ELR (cell line): ENCODE data around the gene TMEM245.

ENCODE experiments used
- DNase-seq: peaks from one replicate; pipeline ENCODE4 v3.0.0-alpha.2; 2015; ENCODE audit warnings: low read depth

The TMEM245 gene

DNA sequence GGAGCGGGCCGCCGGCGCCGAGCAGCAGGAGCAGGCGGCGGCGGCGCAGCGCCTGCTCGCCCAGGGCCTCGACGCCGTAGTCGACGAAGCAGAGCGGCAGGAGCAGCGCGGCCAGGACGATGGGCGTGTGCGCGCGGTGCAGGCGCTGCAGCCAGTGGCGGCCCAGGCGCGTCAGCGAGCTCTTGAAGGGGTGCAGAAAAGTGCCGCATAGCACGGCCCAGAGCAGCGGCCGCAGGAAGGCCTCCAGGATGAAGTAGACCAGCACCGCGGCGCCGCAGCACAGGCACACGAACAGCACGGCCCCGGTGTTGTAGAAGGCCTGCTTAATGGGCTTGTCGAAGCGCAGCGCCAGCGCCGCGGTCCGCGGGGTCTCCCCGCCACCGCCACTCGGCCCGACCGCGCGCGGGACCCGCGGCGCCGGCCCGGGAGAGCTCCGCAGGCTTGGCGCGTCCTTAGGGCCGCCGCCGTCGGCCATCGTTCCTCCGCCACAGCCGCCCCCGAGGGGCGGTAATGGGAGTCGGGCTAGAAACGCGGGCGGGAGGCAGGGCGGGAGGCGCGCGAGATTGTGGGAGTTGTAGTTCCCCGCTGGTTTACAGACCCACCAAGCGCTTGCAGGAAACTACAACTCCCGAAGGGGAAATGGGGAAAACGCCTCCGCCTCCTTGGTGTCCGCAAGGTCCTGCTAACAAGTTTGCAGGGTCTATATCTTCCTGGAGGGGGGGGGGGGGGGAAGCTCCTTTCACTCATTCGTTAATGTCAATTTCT, at the start of gene TMEM245:
TMEM245 (minus strand) TSS at position 509 of the 765 bp plus-strand sequence; CDS start at position 475, 34 bp downstream.
- DNase-seq = peak; percentile 99

DNA sequence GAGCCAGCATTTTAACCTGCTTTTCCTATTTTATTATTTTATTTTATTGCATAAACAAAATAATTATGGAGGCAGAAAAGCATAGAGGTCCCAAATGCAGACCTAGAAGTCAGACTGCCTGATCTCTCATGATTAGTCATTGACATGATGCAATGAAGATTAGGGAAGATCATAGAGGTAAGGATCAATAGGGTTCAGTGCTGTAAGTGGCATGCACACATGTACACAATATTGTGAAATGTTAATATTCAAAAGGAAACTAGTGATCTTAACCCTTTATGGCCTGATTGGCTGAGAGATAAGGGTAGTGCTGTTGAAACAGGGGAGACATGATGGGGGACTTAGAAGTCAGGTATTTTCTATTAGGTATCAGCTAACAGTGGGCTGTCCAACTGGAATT, 48.4 kb upstream of the TMEM245 start:
- peak; percentile 17 for DNase-seq

DNA sequence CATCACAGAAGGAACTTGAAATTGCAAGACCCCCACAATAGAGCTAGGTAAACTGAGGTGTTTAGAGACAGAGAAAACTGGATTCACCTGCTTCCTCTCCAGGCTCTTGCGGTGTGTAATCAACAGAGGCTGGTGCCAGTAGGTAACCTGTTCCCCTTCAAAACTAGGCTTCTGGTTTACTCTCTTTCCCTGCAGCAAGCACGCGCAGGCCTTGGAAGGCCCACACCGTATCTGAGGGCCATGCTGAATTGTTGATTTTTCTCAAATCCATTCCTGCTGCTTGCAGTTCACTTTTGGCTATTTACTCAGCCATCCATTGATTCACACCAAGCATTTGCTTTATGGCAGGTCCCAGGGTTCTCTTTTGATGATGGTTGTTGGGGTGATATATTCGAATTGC, 48.0 kb upstream of the TMEM245 start:
- no peak for DNase-seq

DNA sequence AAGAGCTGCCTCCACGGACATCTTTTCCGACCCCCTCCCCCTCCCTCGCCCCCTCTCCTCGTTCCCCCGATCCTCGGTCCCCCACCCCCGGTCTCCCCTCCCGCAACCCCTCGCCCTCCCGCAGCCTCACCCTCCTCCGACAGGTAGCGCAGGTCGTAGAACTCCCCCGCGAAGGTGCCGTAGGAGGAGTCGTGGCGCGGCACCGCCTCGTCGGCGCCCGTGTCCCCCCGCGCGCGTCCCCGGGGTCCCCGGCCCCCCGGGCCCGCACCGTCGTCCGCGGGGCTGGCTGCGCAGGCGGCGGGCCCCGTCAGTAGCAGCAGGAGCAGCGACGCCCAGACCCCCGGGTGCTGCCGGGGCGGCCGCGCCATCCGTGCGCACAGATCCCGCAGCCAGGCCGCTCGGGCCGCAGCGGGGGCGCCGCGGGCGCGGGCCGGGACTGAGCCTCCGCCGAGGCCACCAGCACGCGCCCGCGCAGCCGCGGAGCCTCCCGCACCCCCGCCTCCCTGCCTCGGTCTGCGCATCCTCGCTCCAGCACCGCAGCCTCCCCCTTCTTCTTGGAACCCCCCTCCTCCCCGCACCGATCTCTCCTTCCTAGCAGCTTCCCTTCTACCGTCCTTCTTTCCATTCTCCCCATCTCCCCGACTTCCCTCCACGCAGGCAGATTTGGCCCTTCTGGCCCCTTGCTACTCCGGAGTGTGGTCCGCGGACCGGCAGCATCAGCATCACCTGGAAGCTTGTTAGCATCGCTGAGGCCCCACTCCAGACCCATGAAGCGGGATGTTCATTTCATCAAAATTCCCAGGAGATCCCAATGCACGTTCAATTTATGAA, 47.2 kb upstream of the TMEM245 start, which contains the start of gene FRRS1L:
FRRS1L (minus strand) TSS at position 479 of the 831 bp plus-strand sequence; CDS start at position 368, 111 bp downstream.
- DNase-seq = no peak

DNA sequence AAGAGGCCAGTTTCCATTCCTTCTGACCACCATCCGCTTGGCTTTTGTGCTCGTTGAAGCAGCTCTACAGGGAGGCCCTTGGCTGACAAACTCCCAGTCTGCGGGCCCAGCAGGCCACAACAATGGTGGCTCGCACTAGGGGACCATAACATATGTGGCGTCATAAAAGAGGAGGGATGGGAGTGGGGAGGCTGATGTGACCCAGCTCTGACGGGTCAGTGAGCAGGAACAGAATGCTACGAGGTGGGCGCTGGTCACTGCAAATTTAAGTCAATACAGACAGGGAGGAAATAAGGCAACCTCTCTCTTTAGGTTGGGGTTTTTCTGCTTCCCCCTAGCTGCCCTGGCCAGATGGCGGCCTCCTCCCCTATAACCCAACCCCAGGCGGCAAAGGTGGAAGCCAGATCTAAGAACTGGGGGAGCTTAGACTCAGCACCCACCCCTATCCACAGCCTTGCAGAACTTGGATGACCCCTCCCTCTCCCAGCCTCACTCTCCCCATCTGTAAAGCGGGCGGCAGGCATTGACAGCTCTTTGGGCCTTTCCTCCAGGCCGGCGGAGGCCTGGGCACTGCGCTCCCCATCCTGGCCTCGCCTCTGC, 46.5 kb upstream of the TMEM245 start:
- DNase-seq = no peak

DNA sequence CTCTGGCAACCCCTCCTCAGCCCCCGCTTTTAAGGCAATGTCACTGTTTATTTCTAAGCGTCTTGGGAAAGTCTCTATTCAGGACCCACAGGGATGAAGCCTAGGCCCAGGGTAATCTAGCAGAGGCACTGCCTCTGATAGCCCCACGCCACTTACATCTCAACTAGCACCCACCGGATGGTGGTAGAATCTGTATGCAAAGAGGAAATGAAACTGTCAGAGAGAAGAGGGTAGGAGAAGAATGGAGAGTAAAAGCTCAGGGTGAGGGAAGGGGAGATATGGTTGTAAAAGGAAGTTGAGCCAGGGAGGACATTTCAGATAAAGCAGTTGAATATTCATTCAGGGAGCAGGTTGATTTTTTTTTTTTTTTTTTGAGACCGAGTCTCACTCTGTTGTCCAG, 44.3 kb upstream of the TMEM245 start:
- DNase-seq = no peak

DNA sequence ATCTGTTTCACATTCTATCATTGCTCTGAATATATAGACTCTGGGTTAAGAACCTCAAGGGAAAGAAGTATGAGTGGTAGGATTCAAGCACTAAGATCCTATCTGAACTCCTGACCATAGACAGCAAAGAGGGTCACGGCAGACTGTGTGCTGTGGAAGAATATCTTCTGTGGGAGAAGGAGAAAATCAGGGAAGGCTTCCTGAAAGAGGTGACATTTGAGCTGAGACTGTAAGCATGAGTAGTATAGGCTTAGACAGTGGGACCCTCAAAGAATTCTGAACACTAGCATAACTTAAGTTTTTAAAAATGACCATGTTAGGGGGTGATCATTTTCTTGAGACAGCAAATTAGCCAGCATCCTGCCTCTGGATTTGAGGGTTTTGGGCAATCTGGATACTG, 43.4 kb upstream of the TMEM245 start:
- no peak for DNase-seq

DNA sequence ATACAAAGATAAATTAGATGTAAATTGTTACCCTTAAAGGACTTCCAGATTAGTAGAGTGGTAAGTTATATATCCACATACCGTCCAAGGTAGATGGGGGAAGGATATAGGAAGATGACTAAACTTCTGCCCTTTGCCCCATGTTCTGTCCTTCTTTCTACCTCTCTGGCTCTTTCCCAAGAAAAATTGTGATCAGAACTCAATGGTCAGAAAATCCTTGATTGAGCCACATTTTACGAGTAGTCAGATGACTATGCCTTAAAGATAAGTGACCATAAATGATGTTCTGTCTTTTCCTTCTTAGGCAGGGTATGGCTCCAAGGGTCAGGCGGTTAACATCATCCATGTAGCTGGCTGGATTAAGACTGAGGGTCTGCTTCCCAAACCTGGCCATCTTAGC, 42.9 kb upstream of the TMEM245 start:
- DNase-seq = no peak

DNA sequence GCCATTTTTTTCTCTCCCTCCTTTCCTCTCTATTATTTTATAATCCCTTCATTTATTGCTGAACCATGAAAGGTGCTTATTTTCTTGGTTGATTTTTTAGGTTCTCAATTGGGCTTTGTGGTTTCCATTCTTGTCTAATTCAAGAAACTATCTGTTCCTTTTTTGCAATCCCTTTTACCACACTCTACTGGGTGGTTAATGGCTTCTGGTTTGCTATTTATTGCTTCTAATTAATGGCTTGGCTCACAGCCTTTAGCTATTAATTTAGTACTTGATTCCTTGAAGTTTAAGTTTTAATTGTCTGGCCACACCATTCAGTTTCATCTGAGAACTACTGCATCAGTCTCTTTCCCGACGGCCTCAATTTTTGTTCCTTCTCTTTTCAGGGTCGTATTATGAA, 41.7 kb upstream of the TMEM245 start:
- DNase-seq = no peak

DNA sequence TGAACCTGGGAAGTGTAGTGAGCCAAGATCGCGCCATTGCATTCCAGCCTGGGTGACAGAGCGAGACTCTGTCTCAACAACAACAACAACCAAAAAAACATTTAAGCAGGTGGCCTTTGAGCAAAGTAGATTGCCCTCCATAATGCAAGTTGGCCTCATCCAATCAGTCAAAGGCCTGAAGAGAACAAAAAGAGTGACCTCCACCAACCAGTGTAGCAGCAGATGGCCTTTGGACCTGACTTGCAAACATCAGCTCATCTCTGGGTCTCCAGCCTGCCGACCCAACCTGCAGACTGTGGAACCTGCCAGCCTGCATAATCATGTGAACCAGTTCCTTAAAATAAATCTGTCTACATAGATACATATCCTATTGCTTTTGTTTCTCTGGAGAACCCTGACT, 39.8 kb upstream of the TMEM245 start:
- no peak for DNase-seq

DNA sequence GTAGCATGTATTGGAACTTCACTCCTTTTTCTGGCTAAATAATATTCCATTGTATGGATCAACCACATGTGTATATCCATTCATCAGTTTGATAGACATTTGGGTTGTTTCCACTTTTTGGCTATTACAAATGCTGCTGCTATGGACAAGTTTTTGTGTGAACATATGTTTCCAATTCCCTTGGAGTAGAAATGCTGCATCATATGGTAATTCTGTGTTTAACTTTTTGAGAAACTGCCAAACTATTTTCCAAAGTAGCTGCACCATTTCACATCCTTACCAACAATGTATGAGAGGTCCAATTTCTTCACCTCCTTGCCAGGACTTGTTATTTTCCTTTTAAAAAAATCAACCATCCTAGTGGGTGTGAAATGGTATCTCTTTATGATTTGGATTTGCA, 38.9 kb upstream of the TMEM245 start:
- no peak for DNase-seq

DNA sequence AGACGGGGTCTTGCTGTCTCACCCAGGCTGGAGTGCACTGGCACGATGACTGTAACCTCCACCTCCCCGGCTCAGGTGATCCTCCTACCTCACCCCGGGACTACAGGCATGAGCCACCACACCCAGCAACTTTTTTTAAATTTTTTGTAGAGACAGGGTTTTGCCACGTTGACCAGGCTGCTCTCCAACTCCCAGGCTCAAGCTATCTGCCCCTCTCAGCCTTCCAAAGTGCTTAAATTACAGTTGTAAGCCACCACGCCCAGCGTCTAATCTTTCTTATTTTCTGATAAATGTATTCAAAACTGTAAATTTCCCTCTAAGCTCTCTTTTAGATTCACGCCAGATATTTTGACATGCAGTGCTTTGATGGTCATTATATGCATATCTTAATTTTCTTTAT, 37.0 kb upstream of the TMEM245 start:
- no peak for DNase-seq

DNA sequence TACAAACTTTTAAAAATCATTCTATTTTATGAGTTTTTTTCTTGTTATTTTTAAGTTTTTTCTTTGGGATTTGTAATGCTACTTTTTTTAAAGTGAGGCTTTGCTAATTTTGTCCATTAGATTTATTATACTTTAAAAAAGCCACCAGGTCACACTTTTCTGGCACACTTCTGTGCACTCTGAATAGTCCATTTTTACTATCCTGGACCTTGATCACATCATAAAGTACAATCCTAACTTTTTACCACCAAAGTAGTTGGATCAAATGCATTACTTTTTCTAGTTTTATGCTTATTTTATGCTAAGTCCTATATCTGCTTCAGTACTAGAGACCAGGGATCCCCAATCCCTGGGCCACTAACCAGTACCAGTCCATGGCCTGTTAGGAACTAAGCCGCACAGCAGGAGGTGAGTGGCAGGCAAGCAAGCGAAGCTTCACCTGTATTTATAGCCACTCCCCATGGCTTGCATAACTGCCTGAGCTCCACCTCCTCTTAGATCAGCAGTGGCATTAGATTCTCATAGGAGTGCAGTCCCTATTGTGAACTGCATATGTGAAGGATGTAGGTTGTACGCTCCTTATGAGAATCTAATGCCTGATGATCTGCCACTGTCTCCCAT, 31.3 kb upstream of the TMEM245 start:
- DNase-seq = no peak

DNA sequence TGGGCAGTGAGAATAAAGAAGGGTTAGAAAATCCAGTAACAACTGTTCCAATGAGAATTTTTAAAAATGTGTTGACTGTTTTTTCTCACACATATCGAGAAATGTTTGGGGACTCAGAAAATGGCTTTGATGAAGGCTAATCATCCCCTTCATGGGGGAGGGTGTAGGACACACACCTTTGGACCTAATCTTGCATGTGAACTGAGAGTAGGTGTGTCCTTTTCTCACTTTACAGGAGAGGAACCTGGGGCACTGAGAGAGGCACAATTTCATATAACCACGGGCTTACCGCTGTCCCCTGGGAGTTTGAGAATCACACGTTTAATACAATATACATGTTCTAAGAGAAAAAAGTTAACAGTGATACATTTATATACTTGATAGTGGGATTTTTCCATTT, 30.0 kb upstream of the TMEM245 start:
- DNase-seq = no peak

DNA sequence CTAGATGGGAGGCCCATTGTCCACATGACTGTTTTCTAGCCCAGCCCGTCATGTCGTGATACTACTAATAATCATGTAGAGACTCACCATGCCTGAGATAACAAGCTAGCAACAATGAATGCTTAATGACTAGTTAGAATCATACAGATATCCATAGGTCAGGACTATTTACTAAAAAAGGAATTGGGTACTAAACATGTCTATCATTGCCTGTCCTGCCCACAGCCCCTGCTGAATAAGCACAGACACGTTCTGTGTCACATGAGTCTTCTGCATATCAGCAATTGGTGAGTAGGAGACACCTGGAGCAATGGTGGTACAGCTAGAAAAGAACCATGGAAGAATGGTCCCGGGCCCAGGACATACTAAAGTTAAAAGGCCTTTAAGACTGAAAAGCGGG, 29.3 kb upstream of the TMEM245 start:
- no peak for DNase-seq

DNA sequence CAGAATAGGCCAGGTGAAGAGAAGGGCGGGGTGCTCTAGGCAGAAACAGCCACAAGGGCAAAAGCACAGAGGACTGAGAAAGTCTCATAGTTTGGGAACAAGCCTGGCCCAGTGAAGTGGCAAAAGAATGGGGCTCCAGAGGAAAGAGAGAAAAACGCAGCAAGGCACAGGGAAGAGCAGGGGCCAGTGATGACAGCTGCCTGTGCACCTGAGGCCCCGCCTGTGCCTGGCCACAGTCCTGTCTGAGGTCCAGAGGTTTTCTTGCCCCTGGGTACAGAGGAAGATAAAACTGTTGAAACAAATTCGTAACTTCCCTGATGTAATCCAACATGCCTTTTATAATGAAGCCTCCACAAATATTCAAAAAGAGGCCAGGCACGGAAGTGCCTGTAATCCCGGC, 25.3 kb upstream of the TMEM245 start:
- DNase-seq = no peak

DNA sequence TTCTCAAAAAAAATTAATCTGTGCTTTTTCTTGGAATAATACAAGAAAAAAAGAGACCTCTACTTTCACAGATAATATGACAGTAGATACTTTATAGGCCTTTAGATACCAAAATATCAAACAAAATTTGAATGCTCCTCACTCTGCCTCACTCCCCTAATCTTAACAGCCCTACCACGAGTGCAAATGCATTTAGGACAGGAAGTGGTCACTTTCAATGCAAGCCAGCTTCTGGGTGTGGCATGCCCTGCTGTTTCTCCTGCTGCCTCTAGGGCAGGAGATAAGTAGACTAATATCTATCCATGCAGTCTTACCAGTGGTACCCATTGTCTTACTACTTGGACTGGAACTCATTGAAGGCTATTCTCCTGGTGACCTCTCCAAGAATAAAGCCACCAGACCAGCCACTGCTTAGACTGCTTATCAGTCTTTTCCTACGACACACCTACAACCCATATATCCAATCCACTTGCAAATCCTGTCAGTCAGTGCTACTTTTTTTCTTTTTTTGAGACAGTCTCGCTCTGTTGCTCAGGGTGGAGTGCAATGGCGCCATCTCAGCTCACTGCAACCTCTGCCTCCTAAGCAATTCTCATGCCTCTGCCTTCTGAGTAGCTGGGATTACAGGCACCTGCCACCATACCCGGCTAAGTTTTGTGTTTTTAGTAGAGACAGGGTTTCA, 24.3 kb upstream of the TMEM245 start:
- DNase-seq = peak; percentile 75

DNA sequence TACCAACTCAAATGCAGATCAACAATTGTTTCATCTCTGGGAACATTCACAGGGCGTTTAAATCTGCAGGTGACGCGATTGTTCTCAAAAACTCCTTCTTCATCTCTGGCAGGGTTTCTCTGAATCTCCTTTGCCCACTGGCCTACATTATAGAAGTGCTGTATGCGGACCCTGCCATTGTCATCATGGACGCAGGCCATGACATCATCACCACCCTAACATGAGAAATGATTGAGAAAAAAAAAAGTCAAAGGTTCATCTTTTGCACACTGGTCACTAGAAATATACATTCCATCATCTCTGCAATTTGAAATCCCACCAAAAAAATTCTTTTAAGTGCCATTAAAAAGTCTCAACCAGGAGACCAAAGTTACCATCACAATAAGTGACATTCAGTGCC, 21.6 kb upstream of the TMEM245 start:
- DNase-seq = no peak

DNA sequence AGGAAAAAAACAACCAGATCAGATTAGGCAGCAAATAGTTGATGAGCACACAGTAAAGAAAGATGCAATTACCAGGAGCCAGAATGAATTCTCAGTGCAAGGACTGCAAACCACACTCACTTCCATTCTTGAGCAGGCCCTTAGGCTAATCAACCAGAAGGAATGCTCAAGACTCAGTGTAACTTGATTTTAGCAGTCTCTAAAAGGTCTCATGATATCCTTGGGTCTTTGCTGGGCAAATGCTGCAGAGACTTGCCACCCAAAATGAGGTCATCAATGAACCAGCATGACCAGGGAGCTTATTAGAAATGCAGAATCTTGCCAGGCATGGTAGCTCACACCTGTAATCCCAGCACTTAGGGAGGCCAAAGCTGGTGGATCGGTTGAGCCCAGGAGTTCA, 20.1 kb upstream of the TMEM245 start:
- no peak for DNase-seq

DNA sequence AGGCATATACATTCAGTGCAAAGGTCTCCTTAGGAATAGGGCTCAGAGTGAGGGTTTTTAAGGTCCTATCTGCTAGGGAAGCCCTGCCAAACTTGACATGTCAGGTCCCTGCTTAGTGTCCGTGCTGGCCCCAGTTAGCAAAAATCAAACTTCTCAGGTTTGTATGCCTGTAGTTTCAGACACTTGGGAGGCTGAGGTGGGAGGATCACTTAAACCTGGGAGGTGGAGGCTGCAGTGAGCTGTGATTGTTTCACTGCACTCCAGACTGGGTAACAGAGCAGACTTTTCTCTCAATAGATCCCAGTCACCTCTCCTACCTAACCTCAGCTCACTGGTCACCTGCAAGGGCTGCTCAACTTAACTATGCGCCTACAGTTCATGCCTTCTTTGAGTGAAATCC, 18.7 kb upstream of the TMEM245 start:
- DNase-seq = no peak

DNA sequence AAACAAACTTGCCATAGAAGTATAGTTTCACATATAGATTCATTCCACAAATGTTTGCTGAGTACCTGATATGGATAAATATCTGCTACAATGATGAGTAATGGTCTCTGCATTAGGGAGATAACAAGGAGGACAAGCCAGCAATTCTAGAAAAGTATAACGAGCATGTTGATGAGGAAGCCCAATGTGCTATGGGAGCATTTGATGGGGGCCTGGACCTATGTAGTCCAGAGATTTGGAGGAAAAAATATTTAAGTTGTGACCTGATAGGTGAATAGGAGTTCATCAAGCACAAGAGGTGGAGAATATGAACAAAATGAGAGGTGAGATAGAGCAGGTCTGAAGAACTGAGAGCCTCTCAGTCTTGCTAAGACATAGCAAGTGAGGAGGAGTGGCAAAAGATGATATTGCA, 14.4 kb upstream of the TMEM245 start:
- DNase-seq = no peak

DNA sequence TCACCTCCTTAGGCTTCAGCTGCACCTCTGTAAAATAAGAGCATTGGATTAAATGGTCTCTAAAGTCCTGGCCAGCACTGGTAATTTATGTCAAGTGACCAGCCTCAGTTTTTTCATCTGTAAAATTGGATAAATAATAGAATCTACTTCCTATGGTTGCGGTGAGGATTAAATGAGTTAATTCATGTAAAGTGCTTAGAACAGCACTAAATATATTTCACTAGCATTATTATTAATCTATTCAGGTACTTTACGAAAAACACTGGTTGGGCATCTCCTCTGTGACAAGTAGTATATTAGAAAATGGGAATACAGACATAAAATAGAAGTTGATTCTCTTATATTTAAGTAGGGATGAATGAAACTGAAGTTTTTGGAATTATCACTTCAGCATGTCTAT, 13.8 kb upstream of the TMEM245 start:
- no peak for DNase-seq
